Measurements from ENCODE around the gene PPP1R14C. TPM values are rescaled to one million over a fixed set of nuclear protein-coding genes. Genes with fewer than 3 reads are reported as not detected.

Gene PPP1R14C
- total RNA-seq: not detected

DNA sequence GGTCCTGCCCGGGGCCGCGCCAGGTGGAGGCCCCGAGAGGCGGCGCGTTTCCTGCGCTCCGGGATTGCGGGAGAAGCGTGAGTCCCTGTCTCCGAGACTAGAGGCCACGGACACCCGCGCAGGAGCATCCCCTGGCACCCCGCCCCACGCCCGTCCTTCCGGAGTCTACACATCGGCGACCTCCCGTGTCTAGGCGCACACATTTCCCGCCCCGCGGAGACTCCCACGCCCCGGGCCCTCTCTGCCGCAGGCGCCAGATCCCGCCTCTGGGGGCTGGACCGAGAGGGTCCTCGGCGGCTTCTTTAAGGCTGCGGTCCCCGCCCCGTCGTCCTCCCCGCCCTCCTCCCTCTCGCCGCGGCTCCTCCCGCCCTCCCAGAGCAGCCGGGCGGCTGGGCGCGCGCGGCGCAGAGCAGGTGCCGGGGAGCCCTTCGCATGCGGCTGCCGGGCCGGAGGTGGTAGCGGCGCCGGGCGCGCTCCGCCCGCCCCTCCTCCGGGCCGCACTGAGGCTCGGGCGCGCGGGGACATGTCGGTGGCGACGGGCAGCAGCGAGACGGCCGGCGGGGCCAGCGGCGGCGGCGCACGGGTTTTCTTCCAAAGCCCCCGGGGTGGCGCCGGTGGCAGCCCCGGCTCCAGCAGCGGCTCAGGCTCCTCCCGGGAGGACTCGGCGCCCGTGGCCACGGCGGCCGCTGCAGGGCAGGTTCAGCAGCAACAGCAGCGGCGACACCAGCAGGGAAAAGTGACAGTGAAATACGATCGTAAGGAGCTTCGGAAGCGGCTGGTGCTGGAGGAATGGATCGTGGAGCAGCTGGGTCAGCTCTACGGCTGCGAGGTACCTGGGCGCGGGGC, at the start of gene PPP1R14C:
Gene PPP1R14C, plus strand, starts transcription at position 375 of the 846 bp plus-strand sequence. Its CDS starts 149 bp downstream, at position 524.
- intact Hi-C loops (cut with micrococcal nuclease): no loop called here
- CTCF ChIA-PET: interaction anchor here (0.6 to 1.4 kb wide), 2 partner anchors 62 to 72 kb away, joined by 3 to 6 read pairs; no protein-coding TSS in a partner anchor
- DNase-seq: peak; percentile 16
- Mint-ChIP-seq H3K4me1 (ENCODE audit: low read depth) (peaks cover 17% of the 10 kb centered on the region), H3K36me3 (ENCODE audit: low read depth) (no peaks in the 10 kb centered on the region), H3K4me3 (peak within 1 kb of the TSS; percentile 32), H3K27me3 (ENCODE audit: low read depth) (peaks cover 74% of the 10 kb centered on the region), H3K9me3 (peaks cover under 1% of the 10 kb centered on the region), H3K27ac (no peak within 1 kb of the TSS)

- Mint-ChIP-seq H3K36me3 (ENCODE audit: low read depth) (no peaks in the 10 kb centered on the region), H3K27ac (no peak overlapping the region)
- CTCF ChIA-PET: no interaction called here
These were observed 49.4 kb upstream of the PPP1R14C start for GRCh38 chr6:150093397-150093796.

DNA sequence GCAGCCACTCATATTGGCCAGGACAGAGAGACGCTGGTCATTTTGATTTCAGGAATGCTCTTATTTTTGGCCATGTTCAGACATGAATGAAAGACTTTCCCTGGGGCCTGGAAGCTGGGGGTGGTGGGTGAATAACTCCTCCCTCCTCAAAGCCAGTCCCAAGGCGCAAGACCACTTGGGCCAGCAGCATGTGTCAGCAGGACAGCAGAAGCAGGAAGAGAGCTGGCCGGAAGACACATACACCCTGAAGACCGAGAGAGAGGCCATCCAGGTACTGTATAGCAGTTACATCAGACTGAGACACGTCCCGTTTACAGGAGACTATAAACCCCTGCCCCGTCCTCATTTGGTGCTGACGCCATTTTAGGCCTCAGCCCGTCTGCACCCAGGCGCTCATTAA, 44.7 kb upstream of the PPP1R14C start:
- H3K9me3 Mint-ChIP-seq: no peaks in the 10 kb centered on the region
- CTCF ChIA-PET: no interaction called here
- no peaks in the 10 kb centered on the region for H3K27me3 Mint-ChIP-seq (ENCODE audit: low read depth)
- intact Hi-C loops (cut with micrococcal nuclease): no loop called here
- H3K4me1 Mint-ChIP-seq (ENCODE audit: low read depth): no peaks in the 10 kb centered on the region
- H3K4me3 Mint-ChIP-seq: no peak overlapping the region
- H3K36me3 Mint-ChIP-seq (ENCODE audit: low read depth): no peaks in the 10 kb centered on the region
- no peak for DNase-seq
- no peak overlapping the region for H3K27ac Mint-ChIP-seq

More at GRCh38 chr6:150093397-150093796, 49.4 kb upstream of the PPP1R14C start:
- no peaks in the 10 kb centered on the region for H3K9me3 Mint-ChIP-seq
- no peak for DNase-seq
- no peak overlapping the region for H3K4me3 Mint-ChIP-seq
- intact Hi-C loops (cut with micrococcal nuclease): no loop called here
- no peaks in the 10 kb centered on the region for H3K4me1 Mint-ChIP-seq (ENCODE audit: low read depth)
- no peaks in the 10 kb centered on the region for H3K27me3 Mint-ChIP-seq (ENCODE audit: low read depth)

DNA sequence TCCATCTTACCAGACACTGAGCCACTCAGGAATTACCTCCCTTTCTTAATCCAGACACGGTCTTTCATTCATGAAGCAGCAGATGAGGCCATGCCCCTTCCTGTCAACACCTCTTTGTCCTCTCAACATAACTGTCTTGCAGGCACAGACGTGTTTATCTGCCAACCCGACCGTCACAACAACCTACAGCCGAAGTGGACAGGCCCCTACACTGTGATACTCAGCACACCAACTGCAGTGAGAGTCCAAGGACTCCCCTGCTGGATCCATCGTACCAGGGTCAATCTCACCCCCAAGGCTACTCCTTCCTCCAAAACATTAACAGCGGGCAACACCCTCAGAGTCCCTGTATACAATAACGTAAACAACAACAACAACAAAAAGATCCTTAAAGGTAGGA, 43.3 kb upstream of the PPP1R14C start:
- H3K4me1 Mint-ChIP-seq (ENCODE audit: low read depth): no peaks in the 10 kb centered on the region

GRCh38 chr6:150099953-150100352, 42.9 kb upstream of the PPP1R14C start:
- no peak overlapping the region for H3K27ac Mint-ChIP-seq
- DNase-seq: no peak
- no peaks in the 10 kb centered on the region for H3K4me1 Mint-ChIP-seq (ENCODE audit: low read depth)
- H3K36me3 Mint-ChIP-seq (ENCODE audit: low read depth): no peaks in the 10 kb centered on the region
- CTCF ChIA-PET: no interaction called here
- no peak overlapping the region for H3K4me3 Mint-ChIP-seq
- intact Hi-C loops (cut with micrococcal nuclease): no loop called here
- H3K9me3 Mint-ChIP-seq: no peaks in the 10 kb centered on the region
- no peaks in the 10 kb centered on the region for H3K27me3 Mint-ChIP-seq (ENCODE audit: low read depth)

More for the DNA sequence above, 43.3 kb upstream of the PPP1R14C start:
- no peaks in the 10 kb centered on the region for H3K9me3 Mint-ChIP-seq
- no peaks in the 10 kb centered on the region for H3K27me3 Mint-ChIP-seq (ENCODE audit: low read depth)
- H3K4me3 Mint-ChIP-seq: no peak overlapping the region
- H3K36me3 Mint-ChIP-seq (ENCODE audit: low read depth): no peaks in the 10 kb centered on the region
- CTCF ChIA-PET: no interaction called here
- no peak for DNase-seq
- H3K27ac Mint-ChIP-seq: no peak overlapping the region
- intact Hi-C loops (cut with micrococcal nuclease): no loop called here

DNA sequence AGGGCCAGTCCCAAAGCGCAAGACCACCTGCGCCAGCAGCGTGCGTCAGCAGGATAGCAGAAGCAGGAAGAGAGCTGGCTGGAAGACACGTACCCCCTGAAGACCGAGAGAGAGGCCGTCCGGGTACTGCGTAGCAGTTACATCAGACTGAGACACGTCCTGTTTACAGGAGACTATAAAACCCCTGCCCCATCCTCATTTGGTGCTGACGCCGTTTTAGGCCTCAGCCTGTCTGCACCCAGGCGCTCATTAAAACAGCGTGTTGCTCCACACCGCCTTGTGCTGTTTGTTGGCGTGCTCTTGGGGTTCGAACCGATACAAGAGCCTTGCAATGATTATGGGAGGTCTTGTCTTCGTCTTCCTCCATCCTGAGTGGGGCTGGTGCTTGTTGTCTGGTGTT, 42.1 kb upstream of the PPP1R14C start:
- CTCF ChIA-PET: interaction anchor here (0.6 kb wide), 1 partner anchor 635 kb away, joined by 3 read pairs; no protein-coding TSS in a partner anchor

GRCh38 chr6:150102750-150103270, 40.0 kb upstream of the PPP1R14C start:
- CTCF ChIA-PET: no interaction called here
- H3K36me3 Mint-ChIP-seq (ENCODE audit: low read depth): no peaks in the 10 kb centered on the region
- H3K27ac Mint-ChIP-seq: no peak overlapping the region
- intact Hi-C loops (cut with micrococcal nuclease): no loop called here
- no peak overlapping the region for H3K4me3 Mint-ChIP-seq
- no peaks in the 10 kb centered on the region for H3K27me3 Mint-ChIP-seq (ENCODE audit: low read depth)
- DNase-seq: no peak
- H3K4me1 Mint-ChIP-seq (ENCODE audit: low read depth): no peaks in the 10 kb centered on the region
- no peaks in the 10 kb centered on the region for H3K9me3 Mint-ChIP-seq

More for the DNA sequence above, 42.1 kb upstream of the PPP1R14C start:
- Mint-ChIP-seq H3K9me3 (no peaks in the 10 kb centered on the region), H3K27ac (no peak overlapping the region), H3K4me1 (ENCODE audit: low read depth) (no peaks in the 10 kb centered on the region), H3K4me3 (no peak overlapping the region), H3K27me3 (ENCODE audit: low read depth) (no peaks in the 10 kb centered on the region), H3K36me3 (ENCODE audit: low read depth) (no peaks in the 10 kb centered on the region)
- DNase-seq: no peak
- intact Hi-C loops (cut with micrococcal nuclease): no loop called here

GRCh38 chr6:150112233-150112632, 30.6 kb upstream of the PPP1R14C start:
- Mint-ChIP-seq H3K4me1 (ENCODE audit: low read depth) (no peaks in the 10 kb centered on the region), H3K27ac (no peak overlapping the region), H3K9me3 (no peaks in the 10 kb centered on the region), H3K27me3 (ENCODE audit: low read depth) (no peaks in the 10 kb centered on the region), H3K4me3 (no peak overlapping the region), H3K36me3 (ENCODE audit: low read depth) (no peaks in the 10 kb centered on the region)
- no peak for DNase-seq
- intact Hi-C loops (cut with micrococcal nuclease): no loop called here
- CTCF ChIA-PET: no interaction called here

- intact Hi-C loops (cut with micrococcal nuclease): no loop called here
- DNase-seq: no peak
These were observed 27.1 kb upstream of the PPP1R14C start for GRCh38 chr6:150115769-150116168.

DNA sequence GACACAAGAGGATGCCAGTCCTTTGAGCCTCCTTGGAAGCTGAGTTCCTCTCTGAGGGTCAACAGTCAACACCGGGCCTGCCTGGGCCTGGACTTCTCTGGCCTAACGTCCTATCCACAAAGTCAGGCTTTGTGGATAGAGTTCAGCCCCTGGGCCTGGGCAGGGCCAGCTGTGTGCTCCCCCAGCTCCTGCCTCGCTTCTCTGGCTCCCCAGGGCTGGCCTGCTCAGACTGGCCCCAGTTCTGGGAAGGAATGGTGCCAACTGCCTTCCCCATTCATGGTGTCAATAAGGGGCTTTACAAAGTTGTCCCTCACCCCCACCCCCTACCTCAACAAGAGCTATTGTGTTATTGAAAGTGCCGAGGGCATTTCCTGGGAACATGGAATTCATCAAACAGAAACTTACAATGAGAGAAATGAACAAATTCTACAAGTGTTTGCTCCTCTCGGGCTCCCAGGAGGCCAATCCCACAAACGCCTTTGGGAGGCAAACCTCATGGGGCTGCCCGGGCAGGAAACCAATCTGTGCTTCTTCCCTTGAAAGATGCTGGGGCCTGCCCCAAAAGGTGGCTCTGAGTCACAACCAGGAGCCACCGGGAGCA, 26.5 kb upstream of the PPP1R14C start:
- no peaks in the 10 kb centered on the region for H3K36me3 Mint-ChIP-seq (ENCODE audit: low read depth)
- H3K27me3 Mint-ChIP-seq (ENCODE audit: low read depth): no peaks in the 10 kb centered on the region
- intact Hi-C loops (cut with micrococcal nuclease): no loop called here
- DNase-seq: no peak
- H3K4me1 Mint-ChIP-seq (ENCODE audit: low read depth): peaks cover 8% of the 10 kb centered on the region
- H3K9me3 Mint-ChIP-seq: no peaks in the 10 kb centered on the region
- no peak overlapping the region for H3K4me3 Mint-ChIP-seq
- CTCF ChIA-PET: no interaction called here
- no peak overlapping the region for H3K27ac Mint-ChIP-seq

More at GRCh38 chr6:150115769-150116168, 27.1 kb upstream of the PPP1R14C start:
- Mint-ChIP-seq H3K4me1 (ENCODE audit: low read depth) (peaks cover 8% of the 10 kb centered on the region), H3K36me3 (ENCODE audit: low read depth) (no peaks in the 10 kb centered on the region), H3K4me3 (no peak overlapping the region), H3K27me3 (ENCODE audit: low read depth) (no peaks in the 10 kb centered on the region), H3K9me3 (no peaks in the 10 kb centered on the region), H3K27ac (no peak overlapping the region)
- CTCF ChIA-PET: no interaction called here

GRCh38 chr6:150118203-150118602, 24.6 kb upstream of the PPP1R14C start:
- DNase-seq: no peak
- H3K27me3 Mint-ChIP-seq (ENCODE audit: low read depth): no peaks in the 10 kb centered on the region
- no peaks in the 10 kb centered on the region for H3K36me3 Mint-ChIP-seq (ENCODE audit: low read depth)
- peaks cover 8% of the 10 kb centered on the region for H3K4me1 Mint-ChIP-seq (ENCODE audit: low read depth)
- intact Hi-C loops (cut with micrococcal nuclease): no loop called here
- no peak overlapping the region for H3K4me3 Mint-ChIP-seq
- H3K27ac Mint-ChIP-seq: no peak overlapping the region
- CTCF ChIA-PET: interaction anchor here (2.0 kb wide), 1 partner anchor 37 kb away, joined by 8 read pairs; no protein-coding TSS in a partner anchor
- H3K9me3 Mint-ChIP-seq: no peaks in the 10 kb centered on the region

DNA sequence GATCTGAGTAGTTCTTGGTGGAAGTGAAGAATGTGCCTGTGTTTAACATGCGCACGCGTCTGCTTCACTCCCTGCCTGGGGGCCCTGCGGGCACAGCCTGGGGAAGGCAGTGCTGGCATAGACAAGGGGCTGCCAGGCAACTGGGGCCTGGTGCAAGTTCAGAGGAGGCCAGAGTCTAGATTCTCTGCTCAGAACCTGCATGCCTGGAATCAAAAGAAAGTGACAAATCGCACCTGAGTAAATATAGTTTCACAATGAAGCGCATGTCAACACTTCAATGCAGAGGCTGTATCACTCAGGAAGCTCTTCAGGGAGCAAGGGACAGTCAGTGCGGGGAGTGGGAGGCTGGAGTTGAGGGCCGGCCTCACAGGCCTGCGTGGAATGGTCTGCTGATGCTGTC, 24.2 kb upstream of the PPP1R14C start:
- Mint-ChIP-seq H3K36me3 (ENCODE audit: low read depth) (no peaks in the 10 kb centered on the region), H3K4me1 (ENCODE audit: low read depth) (peaks cover 8% of the 10 kb centered on the region), H3K27me3 (ENCODE audit: low read depth) (no peaks in the 10 kb centered on the region), H3K9me3 (no peaks in the 10 kb centered on the region), H3K4me3 (no peak overlapping the region), H3K27ac (no peak overlapping the region)
- CTCF ChIA-PET: interaction anchor here (0.6 to 2.0 kb wide), 3 partner anchors 37 to 479 kb away, joined by 3 to 8 read pairs (median 3); no protein-coding TSS in a partner anchor
- intact Hi-C loops (cut with micrococcal nuclease): no loop called here
- DNase-seq: no peak
